NT2/D1 (cell line): ENCODE data around the gene SPECC1L.

Experiments used
- SUZ12 ChIP-seq: IDR thresholded peaks from 2 replicates; pipeline ENCODE4 v1.6.1; 2011; ENCODE audit not compliant: insufficient read length, insufficient read depth; ENCODE audit errors: extremely low read depth
- YY1 ChIP-seq: IDR thresholded peaks from 2 replicates; pipeline ENCODE4 v1.6.1; 2011; ENCODE audit not compliant: insufficient read length, insufficient read depth

DNA sequence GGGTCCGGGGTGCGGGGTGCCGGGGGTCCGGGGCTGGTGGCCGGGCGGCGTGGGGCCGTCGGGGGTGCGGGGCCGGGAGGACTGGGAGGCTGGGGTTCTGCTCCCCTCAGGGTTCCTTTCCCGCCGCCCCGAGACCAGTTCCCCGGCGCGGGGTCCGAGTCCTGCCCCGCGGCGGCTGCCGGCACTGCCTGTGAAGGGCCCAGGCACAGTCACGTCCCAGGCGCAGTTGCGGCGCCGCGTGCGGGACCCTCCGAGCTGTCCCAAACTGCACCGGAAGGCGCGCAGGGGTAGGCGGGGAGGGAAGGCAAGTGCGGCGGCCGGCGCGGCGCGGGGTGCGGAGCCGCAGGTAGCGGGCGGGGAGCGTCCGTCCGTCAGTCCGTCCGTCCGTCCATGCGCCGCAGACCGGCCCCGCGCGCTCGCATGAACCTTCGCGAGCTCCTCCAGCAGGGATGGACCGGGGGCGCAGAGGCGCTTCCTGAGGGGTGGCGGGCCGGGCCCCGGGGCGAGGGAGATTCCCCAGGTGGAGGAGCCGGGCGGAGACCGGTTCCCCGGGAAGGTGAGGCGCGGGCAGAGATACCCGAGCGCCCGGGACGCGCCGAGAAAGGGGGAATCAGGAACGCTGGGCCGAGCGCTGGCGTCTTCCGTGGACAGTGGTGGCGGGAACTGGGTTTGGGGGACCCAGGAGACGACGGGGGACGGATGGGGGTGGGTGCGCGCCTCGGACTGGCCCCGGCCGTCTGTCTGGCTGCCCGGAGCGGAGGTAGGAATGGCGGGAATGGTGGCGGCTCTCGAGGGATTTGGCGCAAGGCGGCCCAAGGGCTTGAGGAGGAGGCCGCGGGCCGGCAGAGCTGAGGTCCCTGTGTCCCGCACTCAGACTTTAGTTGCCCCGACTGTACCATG is 153.6 kb downstream of the SPECC1L start:
- TF ChIP-seq YY1, result no peak
- TF ChIP-seq SUZ12, result no peak
